Kidney glomerular epithelial cell (primary cell): Measurements from ENCODE around the gene LHX4.
A peak's percentile ranks its signal among the peaks of the same experiment; 100 is the strongest.

ENCODE experiments used
- DNase-seq: peaks from one replicate; lab custom pipeline; 2025; lab: John Stamatoyannopoulos, UW

LHX4 gene

DNA sequence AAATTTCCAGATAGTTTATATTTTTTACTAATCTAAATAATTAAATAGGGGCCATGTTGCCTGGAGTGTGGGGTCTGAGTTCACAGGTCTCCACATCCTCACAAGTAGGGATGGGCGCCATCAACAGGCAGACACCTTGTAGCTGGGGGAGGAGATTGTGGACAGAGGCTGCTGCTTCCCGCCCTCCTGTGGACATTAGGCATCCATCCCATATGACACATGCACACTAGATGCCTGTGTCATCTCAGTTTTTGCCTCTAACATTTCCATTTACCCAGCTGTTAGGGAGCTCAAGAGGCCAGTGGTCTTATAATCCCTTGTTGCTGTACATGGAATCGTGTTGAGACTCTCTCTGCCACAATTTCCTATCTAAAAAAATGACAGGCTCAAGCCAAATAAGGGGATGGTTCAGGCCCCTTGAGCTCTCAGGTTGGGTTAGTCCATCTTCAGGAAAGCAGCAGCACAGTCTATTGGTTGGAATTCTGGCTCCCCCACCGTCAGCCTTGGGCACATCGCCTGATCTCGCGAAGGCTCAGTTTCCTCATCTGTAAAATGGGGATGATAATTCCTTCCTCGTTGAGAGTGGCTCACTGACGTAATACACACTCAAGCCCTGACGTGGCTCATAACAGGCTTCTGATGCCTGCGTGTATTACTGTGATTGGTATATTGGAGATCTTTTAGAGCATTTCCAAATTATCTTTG, 13.6 kb downstream of the LHX4 start:
- DNase-seq = no peak

DNA sequence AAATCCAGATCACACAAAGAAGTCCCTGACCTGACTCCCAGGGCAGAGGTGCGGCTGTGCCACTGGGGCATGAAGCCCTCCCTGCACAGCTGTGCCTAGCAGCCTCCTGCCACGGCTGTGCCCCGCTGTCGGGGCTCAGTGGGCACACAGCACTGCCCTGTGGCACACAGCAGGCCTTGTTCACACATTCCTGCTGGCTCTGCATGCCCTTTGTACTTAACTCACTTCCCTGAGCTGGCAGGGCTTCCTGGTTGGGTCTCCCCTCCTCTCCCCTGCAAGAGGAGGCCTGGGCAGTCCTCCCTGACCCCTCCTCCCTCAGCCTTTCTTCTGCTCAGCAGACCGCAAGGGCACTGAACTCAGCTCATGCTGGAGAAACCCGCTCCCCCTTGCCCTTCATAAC, 14.8 kb downstream of the LHX4 start:
- DNase-seq = no peak

DNA sequence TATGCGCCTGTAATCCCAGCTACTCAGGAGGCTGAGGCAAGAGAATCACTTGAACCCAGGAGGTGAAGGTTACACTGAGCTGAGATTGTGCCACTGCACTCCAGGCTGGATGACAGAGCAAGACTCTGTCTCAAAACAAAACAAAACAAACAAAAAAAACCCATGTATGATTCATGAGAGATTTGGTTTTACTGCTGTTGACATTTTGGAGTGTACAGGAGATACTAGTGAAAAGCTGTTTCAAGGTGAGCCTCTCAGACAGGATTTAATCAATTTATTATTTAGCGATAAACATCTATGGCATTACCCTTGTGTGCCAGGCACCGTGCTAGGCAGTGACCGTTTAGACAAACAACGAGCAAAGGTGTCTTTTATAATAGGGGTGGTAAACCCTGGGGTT, 16.5 kb downstream of the LHX4 start:
- DNase-seq = no peak

DNA sequence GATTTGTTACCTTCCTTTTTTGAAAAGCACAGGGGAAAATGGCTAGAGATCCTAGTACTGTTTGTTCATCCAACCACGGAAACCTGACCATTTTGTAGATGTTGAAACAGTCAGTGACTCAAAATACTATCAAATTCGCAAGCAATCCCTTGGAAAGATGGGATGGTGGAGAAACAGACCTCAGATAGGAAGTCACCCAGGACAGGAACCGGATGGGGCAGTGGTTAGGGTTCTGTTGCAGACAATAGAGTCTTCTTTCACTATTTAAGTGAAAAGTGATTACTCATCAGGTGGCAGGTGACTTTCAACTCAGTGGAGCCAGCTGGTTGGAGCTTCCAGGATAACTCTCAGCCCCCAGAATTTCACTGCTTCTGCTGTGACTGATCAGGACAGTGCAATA, 17.0 kb downstream of the LHX4 start:
- DNase-seq = no peak

DNA sequence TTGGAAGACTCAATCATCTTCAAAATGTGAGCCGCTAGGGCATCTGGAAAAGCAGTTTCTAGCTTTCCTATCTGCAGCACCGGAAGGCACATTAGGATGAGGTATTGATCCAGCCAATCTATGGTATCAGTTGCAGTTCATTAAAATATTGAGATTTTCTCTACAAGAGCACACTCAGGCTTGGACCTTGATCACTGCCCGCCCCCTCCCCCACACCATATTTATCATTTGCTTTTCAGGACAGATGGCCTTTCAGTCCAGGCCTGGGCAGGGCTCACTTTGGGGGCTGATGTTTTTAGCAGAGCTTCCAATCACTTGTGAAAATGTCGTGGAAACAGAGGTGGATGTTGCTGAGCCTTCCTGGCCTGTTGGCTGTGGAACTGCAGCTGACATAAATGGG, 17.5 kb downstream of the LHX4 start:
- no peak for DNase-seq

DNA sequence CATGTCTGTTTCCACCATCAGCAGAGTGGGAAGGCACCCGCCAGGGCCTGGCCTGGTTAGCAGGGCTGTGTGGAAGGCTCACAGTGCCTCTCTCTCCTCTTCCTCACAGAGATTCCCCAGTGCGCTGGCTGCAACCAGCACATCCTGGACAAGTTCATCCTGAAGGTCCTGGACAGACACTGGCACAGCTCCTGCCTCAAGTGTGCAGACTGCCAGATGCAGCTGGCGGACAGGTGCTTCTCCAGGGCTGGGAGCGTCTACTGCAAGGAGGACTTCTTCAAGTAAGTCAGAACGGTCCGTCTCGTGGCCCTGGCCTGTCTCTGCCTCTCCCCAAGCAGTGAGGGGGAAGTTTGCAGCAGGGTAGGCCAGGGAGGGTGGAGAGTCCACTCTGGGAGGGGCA, 18.1 kb downstream of the LHX4 start:
- no peak for DNase-seq

DNA sequence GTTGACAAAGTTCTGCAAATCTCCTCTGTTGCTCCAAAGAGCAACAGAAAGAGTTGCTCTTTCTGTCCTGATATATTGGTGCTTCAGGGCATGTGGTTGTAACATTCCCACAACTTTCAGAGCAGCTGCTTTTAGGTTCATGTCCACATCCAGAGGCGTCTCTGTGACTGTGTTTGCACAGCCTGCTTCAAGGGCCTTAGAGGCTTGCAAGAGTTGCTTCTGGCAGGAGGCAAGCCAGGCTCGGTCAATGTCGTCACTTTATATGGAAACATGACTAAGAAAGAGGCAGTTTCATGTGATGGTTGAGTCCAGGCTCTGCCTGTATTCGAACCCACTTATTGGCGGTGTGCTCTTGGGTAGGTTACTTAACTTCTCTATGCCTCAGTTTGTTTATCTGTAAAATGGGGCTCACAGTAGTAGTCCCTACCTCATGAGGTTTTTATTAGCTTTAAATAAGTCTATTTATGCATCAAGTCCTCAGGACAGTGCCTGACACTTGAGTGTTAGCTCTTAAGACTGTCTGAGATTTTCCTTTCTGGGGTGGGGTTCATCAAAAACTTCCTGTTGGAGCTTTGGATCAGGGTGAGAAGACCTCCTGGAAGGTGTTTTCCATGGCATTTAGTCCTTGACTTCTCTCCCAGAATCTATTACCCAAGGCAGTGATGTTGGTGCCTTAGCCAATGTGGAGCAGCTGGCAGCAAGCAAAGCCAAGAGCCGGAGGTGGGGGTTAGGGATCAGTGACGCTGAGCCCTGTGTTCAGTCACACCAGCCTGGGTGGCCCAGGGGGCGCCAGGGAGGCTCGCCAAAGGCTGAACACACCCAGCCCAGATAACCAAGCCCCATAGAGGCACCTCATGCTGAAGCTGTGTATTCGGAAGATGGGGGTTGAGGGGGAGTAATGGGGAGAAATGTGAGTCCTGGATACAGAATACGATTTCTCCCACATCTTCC, 18.9 kb downstream of the LHX4 start:
- DNase-seq = no peak

DNA sequence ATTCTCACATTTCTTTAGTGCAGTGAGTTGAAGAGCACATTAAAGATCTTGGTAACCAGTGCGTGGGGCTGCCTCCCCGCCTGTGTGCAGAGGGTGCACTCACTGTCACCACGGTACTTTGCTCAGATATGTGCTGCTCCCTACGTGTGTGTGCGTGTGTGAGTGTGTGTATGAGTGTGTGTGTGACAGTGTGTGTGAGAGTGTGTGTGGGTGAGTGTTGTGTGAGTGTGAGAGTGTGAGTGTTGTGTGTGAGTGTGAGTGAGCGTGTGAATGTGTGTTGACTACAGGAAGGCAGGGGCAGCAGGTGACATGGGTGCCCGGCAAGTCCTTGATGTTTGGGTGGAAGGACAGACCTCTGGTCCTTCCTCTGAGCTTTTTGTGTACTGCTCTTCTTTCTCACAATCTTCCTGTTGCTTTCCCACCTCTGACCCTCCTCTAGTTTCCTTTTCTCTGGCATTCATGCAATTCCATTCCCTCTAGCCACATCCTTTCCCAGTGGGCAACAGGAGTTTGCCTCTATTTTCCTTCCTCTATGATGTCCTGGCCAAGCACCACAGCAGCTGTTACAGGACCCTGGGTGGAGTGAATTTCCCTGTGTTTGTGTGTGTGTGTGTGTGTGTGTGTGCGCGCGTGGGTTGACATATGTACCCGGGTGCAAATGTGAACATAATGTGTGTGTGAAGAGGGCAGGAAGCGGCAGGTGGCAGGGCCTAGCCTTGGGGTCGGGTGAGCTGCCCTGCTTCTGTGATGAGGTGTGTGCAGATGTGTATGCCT, 19.8 kb downstream of the LHX4 start:
- no peak for DNase-seq

DNA sequence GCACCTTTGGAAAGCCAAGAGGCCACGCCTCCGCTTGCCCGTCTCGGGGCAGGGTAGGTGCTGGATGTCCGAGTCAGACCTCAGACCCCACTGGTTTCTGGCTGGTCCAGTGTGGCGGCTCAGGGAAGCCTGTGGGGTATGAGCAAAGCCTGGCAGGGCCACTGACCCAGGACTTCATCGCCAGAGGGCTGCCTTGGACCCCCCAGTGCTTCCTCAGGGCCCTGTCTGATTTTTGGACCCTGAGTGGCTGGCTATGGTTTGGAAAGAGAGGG, 20.4 kb downstream of the LHX4 start:
- DNase-seq = no peak

DNA sequence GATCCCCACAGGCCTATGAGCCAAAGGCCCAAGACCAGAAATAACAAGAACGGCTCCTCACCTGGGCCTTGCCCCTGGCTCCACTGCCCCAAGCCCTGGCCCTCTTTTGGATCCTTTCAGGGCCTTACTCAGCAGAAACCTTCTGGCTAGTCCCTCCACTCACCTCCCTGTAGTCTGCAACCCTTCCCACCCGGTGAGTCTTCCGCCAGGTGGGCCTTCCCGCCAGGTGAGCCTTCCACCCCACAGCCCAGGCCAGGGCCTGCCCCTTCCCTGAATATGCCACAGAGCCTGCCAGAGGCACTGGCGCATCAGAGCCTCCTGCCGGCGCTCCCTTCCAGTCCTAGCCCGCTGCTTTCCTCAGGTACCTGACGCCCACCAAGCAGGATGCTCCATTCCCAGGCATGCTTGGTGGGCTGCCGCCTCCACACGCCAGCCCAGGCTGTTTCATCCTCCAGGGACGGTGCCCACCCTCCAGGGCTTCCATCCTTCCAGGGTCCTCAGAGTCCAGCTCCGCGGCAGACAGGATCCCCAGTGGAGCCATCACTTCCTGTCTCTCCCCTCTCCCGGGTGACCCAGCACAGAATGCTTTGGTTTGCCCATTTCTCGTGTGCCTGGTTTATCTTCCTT, 20.9 kb downstream of the LHX4 start:
- no peak for DNase-seq

DNA sequence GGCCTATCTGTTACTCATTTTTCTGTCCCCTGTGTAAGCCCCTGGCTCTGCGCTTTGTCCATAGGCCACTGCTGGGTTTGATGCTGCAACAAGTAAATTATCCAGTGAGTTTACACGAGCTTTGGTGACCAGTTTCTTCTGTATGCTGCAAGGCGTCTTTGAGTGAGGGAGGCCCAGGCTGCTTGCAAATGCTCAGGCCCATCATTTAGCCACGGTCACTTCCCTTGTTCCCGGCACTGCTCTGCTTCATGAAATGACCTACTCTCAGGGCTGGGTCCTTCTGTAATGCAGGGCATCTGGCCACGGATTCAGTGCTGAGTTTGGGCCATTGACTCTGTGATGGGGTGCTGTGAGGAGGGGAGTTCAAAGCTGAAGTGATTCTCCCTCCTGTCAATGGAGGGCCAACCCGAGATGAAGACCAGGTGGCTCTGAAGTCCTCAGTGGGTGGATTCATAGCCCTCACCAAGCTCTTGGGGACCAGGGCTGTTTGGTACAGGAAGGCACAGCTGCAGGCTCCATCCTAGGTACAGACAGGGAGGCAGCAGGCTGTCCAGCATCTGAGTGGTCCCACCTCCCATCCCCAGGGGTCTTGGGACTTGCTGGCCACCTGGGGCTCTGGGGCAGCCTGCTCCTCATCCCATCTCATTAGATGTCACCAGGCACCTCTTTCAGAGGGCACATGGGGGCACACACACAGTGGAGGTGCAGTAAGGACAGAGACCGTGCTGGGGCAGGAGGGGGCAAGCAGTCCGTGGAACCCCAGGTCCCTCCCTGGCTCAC, 21.7 kb downstream of the LHX4 start:
- DNase-seq = no peak

DNA sequence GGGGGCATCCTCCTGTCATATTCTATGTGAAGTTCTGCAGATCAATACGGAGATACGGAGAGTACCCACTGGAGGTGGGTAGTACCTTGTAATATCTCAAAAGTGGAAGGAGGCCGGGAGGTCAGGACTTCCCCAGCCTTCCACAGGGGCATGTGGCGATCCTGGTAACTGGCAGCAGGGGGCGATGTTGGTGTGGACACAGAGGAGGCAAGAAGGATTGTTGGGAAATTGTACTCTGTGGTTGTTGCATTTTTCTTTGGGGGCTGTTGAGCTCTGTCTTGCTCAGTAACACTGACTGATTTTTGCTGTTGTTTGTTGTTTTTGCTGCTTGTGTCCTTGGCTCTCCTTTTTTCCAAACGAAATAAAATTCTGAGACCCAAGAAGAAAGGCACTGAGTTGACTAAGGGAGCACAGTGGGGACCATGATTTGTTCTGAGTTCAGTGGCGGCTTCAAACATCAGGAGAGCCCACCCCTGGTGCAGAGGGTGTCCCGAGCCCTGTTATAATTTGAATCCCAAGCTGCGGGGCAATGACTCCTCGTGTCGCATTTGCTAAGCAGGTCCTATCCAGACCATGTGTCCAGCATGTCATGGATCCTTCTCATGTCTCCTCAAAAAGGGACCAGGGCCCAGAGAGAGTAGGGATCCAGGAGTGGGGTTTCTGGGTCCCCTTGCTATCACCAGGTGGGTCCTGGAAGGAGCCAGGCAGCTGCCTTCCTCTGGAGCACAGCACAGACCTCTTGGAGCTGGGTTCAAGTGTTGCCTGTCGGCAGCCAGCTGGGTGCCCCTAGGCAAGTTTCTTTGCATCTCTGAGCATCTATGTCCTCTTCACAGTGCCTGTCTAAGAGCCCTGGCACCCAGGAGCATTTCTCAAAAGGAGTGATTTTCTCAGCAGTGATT, 22.8 kb downstream of the LHX4 start:
- peak; percentile 19 for DNase-seq

DNA sequence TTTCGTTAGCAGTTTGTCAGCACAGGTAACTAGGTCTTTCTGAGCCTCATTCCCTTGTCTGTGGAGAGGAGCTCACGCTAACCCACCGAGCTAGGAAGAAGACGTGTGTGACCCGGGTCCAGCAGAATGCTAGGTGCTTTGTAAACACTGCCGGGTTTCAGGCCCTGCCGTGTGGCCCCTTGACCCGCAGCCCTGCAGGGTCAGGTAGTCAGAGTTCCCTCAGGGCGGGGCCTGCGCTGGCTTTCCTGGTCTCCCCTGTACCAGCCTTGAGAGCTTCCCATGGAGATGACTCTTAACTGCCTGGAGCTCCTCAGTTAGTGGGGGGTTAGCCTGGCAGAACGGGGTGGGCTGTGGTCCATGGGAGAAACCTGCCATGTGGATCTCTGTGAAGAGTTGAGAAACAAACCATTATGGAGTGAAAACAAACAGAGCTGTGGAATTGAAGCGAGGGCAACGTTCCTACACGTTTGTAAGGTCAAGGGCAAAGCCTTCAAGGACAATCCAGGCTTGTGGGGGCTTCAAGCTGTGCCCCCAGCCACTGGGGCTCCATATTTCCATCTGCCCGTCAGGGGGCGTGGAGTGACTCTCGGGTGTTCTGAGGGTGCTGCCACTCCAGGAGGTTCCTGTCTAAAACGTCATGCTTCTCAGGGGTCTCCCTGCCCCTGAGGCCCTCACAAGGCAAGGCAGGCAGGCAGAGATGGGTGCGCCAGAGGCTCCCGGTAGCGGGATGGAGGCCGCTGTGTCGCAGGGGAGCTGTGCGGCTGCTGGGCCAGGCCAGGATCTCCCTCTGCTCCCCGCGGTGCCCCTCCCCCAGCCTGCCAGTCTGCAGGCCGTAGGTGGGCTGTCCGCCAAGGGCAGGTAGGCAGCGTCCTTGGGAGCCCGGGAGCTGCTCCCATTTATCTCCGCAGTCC, 23.8 kb downstream of the LHX4 start:
- DNase-seq = no peak

DNA sequence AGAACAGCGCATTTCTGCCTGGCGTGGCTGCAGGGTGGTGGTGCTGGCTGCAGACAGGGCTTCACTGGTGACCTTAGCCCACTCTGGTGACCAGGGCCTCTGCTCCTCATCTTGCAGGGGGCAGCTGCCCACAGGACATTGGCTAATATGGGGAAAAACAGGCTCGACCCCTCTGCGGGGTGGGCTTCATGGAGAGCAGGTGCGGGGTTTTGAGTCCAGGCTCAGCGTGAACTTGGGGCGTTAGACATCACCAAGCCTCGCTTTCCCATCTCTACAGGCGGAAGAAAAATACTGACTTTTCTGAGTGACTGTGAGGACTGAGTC, 24.4 kb downstream of the LHX4 start:
- DNase-seq = no peak

DNA sequence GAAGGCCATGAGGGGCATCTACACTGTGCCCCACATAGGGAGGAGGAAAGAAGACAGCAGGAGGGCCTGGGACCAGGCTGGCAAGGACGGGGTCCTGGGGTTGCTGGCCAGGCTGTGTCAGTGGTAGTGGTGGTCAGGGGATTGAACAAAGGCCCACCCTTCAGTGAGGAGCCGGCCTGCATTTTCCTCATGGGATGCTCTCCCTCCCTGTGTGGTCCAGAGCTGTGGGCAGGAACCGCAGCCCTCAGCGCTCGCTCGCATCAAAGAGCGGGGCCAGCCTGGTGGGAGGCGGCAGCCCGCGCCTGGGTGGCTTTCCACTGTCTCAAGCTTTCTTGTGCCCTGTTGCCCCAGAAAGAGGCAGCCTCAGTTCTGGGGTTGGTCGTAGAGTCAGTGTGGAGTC, 24.8 kb downstream of the LHX4 start:
- no peak for DNase-seq

DNA sequence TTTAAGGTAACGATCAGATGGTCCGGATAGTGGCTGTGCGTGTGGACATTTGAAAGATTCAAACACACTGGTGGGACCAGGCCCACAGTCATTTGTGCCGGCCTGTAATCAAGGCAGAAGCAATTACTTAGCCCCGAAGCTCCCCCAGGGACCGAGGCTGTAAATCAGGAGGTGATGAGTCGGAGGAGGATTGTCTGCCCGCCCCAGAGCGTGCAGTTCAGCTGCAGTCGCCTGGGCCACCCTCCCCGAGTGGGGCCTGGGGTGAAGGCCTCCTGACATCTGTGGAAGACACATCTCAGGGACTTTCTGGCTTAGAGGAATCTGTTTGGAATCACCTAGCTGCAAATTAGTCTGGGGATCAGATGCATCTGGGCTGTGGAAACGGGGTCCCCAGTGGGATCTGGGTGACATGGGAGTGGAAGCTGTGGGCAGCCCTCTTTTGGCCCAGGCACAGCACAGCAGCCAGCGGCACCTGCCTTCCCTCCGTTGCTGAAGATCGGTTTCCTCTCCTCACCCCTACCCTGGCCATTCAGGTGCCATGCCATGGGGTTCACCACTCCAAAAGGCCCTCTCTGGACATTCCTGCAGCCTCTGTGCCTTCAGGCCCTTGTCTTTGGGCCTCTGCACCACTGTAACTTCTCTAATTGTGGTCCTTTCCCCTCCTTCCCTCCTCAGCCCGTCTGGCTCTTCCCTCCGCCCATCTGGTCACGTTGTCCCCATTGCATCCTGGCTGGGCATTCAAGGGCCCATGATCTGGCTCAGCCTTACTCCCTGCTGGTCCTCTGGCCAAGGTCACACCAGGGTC, 25.7 kb downstream of the LHX4 start:
- DNase-seq = no peak

DNA sequence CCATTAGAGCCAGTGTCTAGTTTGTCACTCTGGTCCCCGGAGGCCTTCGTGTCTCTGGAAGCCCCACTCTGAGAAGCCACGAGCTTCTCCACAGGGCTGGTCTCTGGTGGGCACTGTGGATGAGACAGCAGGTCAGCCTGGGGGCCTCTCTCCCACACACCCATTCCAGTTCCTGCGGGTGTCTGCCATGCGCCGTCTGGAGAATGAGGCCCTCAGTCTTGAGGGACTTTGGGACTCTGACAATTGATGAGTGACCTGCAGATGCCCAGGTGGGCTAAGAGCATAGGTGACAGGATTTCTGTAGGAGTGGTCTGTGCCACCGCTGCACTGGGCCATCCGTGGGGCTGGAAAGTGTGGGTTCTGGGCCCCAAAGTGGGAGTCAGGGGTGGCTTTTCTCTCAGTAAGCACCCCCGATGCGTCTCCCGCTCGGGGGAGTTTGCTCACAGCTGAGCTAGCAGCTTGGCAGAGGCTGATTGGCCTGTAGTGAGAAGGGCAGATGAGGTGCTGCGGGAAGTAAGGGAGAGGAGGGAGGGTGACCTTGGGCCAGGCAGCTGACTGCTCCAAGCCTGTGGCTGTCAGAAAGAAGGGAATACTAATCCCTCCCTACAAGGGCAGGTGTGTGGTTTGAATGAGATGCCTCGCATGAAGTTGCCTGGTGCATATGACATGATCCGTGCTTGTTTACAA, 26.4 kb downstream of the LHX4 start:
- no peak for DNase-seq

DNA sequence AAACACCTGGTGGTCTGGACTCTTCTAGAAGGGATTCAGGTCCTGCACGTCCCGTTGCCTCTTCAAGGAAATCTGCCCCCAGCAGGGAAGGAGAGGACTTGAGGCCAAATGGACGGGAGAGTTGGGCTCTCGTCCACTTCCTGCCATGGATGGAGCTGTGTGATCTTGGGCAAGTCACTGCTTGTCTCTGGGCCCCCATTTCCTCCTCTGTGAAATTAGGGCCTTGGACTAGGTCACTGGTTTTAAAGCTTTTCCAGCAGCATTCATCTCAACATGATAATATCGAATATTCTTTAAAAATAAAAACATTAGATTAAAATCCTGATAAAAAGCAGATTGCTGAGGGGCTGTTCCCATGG, 26.9 kb downstream of the LHX4 start:
- DNase-seq = no peak
